HepG2 (cell line): ENCODE measurements around the gene JMJD4. TPM values are rescaled to one million over a fixed set of nuclear protein-coding genes. Genes with fewer than 3 reads are reported as not detected.

Experiments
- ARNTL ChIP-seq: sonication (generic); formaldehyde crosslinking; IDR thresholded peaks from 2 replicates; pipeline ENCODE4 v1.4.0; 2020; ENCODE audit warnings: mild to moderate bottlenecking, missing genetic modification reagents
- ASH2L ChIP-seq: fragments of 300-600, 200-600 bp; sonication (generic); IDR thresholded peaks from 2 replicates; pipeline ENCODE4 v1.7.0; 2017; ENCODE audit warnings: low read depth, mild to moderate bottlenecking, moderate library complexity, mixed read lengths, low read length; ENCODE audit not compliant: insufficient read length
- E2F1 ChIP-seq: sonication (generic); formaldehyde crosslinking; IDR thresholded peaks from 2 replicates; pipeline ENCODE4 v1.5.0; 2020; ENCODE audit warnings: missing genetic modification reagents
- GLI4 ChIP-seq: sonication (generic); formaldehyde crosslinking; IDR thresholded peaks from 2 replicates; pipeline ENCODE4 v1.5.1; 2020; ENCODE audit warnings: missing genetic modification reagents, mild to moderate bottlenecking, moderate library complexity, borderline replicate concordance
- MIER2 ChIP-seq: IDR thresholded peaks from 2 replicates; pipeline ENCODE4 v1.6.1; 2016; ENCODE audit warnings: missing biosample characterization, missing genetic modification reagents
- PAWR ChIP-seq: sonication (generic); formaldehyde crosslinking; IDR thresholded peaks from 2 replicates; pipeline ENCODE4 v1.4.0; 2020; ENCODE audit warnings: missing genetic modification reagents, mild to moderate bottlenecking, borderline replicate concordance
- PHB2 ChIP-seq: fragments of 450-650 bp; IDR thresholded peaks from 2 replicates; pipeline ENCODE4 v1.6.1; 2018; ENCODE audit not compliant: partially characterized antibody
- RXRB ChIP-seq: IDR thresholded peaks from 2 replicates; pipeline ENCODE4 v1.6.1; 2016; ENCODE audit warnings: borderline replicate concordance, missing genetic modification reagents, missing compliant biosample characterization
- SMARCC2 ChIP-seq: fragments of 450-650 bp; IDR thresholded peaks from 2 replicates; pipeline ENCODE4 v1.6.1; 2017; ENCODE audit warnings: antibody characterized with exemption, mild to moderate bottlenecking
- SNRNP70 ChIP-seq: fragments of 200-400 bp; formaldehyde crosslinking; IDR thresholded peaks from 2 replicates; pipeline ENCODE4 v1.6.1; 2017; ENCODE audit warnings: mild to moderate bottlenecking, low read depth, low read length, moderate library complexity
- ZNF121 ChIP-seq: sonication (generic); formaldehyde crosslinking; IDR thresholded peaks from 2 replicates; pipeline ENCODE4 v1.5.0; 2020; ENCODE audit warnings: mild to moderate bottlenecking, missing genetic modification reagents
- ZNF318 ChIP-seq: sonication (generic); formaldehyde crosslinking; IDR thresholded peaks from 2 replicates; pipeline ENCODE4 v1.4.0; 2020; ENCODE audit warnings: mild to moderate bottlenecking, missing genetic modification reagents
- ZNF737 ChIP-seq: sonication (generic); formaldehyde crosslinking; IDR thresholded peaks from 2 replicates; pipeline ENCODE4 v1.5.0; 2020; ENCODE audit warnings: missing genetic modification reagents, mild to moderate bottlenecking, borderline replicate concordance
- ZNF781 ChIP-seq: sonication (generic); formaldehyde crosslinking; IDR thresholded peaks from 2 replicates; pipeline ENCODE4 v1.5.1; 2020; ENCODE audit warnings: borderline replicate concordance, mild to moderate bottlenecking, missing genetic modification reagents; ENCODE audit errors: not compliant biosample characterization
- ZNF792 ChIP-seq: IDR thresholded peaks from 2 replicates; pipeline ENCODE4 v1.6.1; 2016
- polyA plus RNA-seq, 8 experiments: library from polyadenylated mRNA; depleted of rRNA in 3 of 8; stranded (reverse) in 7 of 8; unstranded in 1 of 8; fragments of >200 nt; fragmentation: Illumina TruSeq in 4 of 8; extraction: Trizol in 4 of 8; gene quantifications; 2 replicates each; pipeline versions ENCODE4 v1.2.1 to v1.2.3, GENCODE V29; 2011 to 2016; ENCODE audit warnings: low read depth in 4 of 8, missing spikeins in 1 of 8, mixed read lengths in 1 of 8; ENCODE audit not compliant: insufficient read depth in 1 of 8
- total RNA-seq, 5 experiments: library from RNA; depleted of rRNA; stranded (reverse); fragments of >200 nt; fragmentation: Illumina TruSeq; extraction: Trizol; gene quantifications; 2 replicates each; pipeline ENCODE4 v1.2.3, GENCODE V29; 2016; ENCODE audit warnings: low read depth in 1 of 5
- TF ChIP-seq, protein P1 (sequence below): sonication (generic); formaldehyde crosslinking; IDR thresholded peaks from 2 replicates; pipeline ENCODE4 v1.8.1; 2023; ENCODE audit warnings: mild to moderate bottlenecking, inconsistent platforms, moderate library complexity, missing genetic modification reagents, borderline replicate concordance
- TF ChIP-seq, protein P2 (sequence below): sonication (generic); formaldehyde crosslinking; IDR thresholded peaks from 2 replicates; pipeline ENCODE4 v1.5.1; 2020; ENCODE audit warnings: missing genetic modification reagents, mild to moderate bottlenecking, borderline replicate concordance

Gene JMJD4
- total and polyA plus RNA-seq, 2 of the 13 experiments (the other 11 are each of a cell fraction or from before 2014, with no cell fraction given) = 10.2 to 29.0 TPM

- TF ChIP-seq ASH2L = peak; percentile 84
- TF ChIP-seq MIER2 (CRISPR knock-in tag) = peak; percentile 77
- TF ChIP-seq ZNF318 (CRISPR knock-in tag) = no peak
- no peak for TF ChIP-seq ZNF737 (CRISPR knock-in tag)
- no peak for TF ChIP-seq PHB2
- no peak for TF ChIP-seq SMARCC2
- no peak for TF ChIP-seq SNRNP70
- peak; percentile 66 for TF ChIP-seq ZNF781
- no peak for TF ChIP-seq PAWR (CRISPR knock-in tag)
- TF ChIP-seq ARNTL (CRISPR knock-in tag) = 0 out of 2 replicates have a peak, but pooled peaks have one; percentile 65
- TF ChIP-seq ZNF792 (CRISPR knock-in tag) = peak; percentile 97
- peak; percentile 81 for TF ChIP-seq RXRB (CRISPR knock-in tag)
- TF ChIP-seq, protein P1, sequence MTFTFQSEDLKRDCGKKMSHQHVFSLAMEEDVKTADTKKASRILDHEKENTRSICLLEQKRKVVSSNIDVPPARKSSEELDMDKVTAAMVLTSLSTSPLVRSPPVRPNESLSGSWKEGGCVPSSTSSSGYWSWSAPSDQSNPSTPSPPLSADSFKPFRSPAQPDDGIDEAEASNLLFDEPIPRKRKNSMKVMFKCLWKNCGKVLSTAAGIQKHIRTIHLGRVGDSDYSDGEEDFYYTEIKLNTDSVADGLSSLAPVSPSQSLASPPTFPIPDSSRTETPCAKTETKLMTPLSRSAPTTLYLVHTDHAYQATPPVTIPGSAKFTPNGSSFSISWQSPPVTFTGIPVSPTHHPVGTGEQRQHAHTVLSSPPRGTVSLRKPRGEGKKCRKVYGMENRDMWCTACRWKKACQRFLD (CRISPR knock-in tag) = peak; percentile 81; the same call in 1 of the 2 replicates
- TF ChIP-seq, protein P2, sequence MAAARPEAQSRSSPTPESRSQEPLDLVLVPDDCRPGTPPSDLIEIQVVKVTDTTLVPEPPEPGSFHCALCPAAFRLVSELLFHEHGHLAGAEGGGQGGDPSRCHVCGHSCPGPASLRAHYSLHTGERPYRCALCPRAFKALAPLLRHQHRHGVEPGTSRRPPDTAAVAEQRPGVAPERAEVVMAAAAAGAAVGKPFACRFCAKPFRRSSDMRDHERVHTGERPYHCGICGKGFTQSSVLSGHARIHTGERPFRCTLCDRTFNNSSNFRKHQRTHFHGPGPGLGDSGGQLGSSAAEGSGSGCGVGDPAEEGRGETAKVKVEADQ (CRISPR knock-in tag) = peak; percentile 96
- TF ChIP-seq GLI4 (CRISPR knock-in tag) = peak; percentile 75; the same call in 1 of the 2 replicates
- peak; percentile 71 for TF ChIP-seq E2F1 (CRISPR knock-in tag)
- peak; percentile 61 for TF ChIP-seq ZNF121 (CRISPR knock-in tag)
Observed at GRCh38 chr1:227734856-227735538, at the start of gene JMJD4, which contains the start of gene SNAP47 (continued).
